Mucosa of gallbladder (tissue), 1 donor: ENCODE results near the gene BBS12. TPM values are rescaled to one million over a fixed set of nuclear protein-coding genes. Genes with fewer than 3 reads are reported as not detected.
"Not testable (repeated sequence)": the region's sequence is repeated elsewhere in the genome, so short reads cannot be mapped to it uniquely, and the experiment has no call there.

Experiments used
- DNase-seq: peaks from one replicate; pipeline ENCODE4 v3.0.0-alpha.2; 2020; ENCODE audit warnings: low spot score
- total RNA-seq: library from RNA; stranded (reverse); gene quantifications from one replicate; pipeline ENCODE4 v1.2.1, GENCODE V29; 2021
- donor health status: DM: no; HTN: no; CAD: no.

Gene BBS12
- total RNA-seq, 1 donor from 2014 or later = 4.1 TPM

DNA sequence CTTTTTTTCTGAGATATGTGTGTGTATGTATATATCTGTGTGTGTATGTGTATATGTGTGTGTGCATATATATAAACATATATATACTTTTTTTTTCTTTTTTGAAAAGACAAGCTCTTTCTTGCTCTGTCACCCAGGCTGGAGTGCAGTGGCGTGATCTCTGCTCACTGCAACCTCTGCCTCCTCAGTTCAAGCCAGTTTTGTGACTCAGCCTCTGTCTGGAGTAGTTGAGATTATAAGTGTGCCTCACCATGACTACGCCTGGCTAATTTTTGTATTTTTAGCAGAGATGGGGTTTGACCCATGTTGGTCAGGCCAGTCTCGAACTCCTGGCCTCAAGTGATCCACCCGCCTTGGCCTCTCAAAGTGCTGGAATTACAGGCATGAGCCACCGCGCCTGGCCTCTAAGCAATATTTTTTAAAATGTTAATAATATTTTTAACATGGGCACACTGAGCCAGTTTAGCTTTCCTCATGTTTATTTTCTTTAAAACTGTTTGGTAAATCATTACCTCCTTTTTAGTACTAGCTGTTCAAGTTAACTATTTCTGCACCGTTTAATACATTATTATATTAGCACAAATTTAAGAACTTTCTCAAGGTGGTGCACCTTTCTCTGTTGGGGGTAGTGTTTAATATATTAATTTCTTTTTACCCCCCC is 33.3 kb downstream of the BBS12 start:
- no peak for DNase-seq

DNA sequence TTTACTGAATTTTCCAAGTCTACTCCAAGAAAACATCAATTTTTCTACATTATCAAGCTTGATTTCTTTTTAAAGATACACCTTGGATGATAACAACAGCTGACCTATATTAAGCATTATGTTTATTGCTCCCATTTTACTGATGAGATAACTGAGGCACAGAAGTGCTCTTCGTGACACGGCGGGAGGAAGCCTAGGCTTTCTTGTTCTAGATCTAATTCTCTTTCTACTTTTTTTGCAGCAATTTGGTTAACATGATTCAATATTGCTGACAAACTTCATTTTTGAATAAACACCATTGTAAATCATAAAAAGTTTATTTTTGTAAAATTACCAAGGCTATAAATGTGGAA is 33.8 kb downstream of the BBS12 start:
- DNase-seq = no peak

DNA sequence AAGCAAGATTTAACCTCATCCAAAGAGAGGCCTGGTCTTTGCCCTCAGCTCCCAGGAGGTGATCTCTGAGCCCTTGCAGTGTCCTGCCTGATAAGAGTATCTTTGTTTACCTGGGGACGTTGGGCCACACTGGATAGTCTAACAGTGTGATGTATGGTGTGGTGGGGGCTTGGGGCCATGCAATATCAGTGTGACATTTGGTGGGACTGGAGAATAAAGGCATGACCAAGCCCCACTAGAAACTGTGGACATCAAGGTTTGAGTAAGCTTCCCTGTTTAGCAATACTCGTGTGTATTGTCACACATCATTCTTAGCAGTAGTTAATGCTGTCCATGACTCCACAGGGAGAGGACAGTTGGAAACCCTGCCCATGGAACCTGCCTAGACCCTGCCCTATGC is 34.4 kb downstream of the BBS12 start:
- no peak for DNase-seq

DNA sequence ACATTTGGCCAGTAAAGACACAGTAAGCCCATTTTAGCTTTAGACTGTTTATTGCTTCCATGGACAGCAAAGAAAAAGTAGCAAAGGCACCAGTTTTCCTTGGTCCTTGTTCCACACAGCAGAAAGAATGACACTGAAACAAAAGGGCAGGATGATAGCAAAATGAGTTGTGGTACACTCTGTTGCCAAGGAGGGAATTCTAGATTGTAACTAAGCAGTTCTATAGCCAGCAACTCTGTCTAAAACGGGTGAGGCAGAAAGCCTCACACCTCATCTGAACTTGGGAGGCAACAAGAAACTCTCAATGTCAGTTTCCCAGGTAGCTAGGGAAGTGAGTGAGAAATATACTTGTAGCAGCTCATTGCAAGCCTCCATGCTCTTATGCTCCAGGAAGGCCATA is 39.2 kb downstream of the BBS12 start:
- DNase-seq = no peak

DNA sequence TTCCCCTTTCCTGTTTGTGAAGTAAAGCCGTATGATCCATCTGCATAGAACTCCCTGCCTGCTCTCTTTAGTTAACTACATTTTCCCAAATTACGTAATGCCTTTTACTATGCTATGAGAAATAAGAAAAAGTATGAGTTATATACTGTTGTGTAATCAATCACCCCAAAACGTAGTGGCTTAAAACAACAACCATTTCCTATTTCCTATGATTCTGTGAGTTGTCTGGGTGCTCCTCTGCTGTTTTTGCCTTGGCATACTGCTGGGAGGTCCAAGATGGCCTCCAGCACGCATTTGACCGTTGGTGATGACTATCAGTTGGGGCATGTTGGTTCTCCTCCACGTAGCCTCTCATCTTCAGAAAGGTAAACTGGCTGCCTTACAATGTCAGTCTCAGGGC is 39.8 kb downstream of the BBS12 start:
- no peak for DNase-seq

DNA sequence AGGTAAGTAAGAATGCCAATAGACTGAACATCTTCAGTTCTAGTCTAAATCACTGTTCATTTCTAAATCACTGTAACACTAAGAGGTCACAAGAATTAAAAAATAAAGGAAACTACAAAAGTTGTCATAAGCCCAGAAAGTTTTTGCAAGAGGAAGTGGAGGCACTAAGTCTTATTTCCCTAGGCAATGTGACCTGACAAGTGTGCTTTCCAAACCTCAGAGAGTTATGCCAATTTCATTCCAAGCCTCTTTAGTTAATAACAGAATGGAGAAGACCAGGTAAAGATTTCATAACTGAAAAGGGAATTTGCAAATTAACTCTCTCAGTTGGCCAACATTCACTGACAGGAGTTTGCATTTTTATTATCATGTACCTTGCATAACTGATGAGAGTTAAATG is 40.5 kb downstream of the BBS12 start:
- no peak for DNase-seq

DNA sequence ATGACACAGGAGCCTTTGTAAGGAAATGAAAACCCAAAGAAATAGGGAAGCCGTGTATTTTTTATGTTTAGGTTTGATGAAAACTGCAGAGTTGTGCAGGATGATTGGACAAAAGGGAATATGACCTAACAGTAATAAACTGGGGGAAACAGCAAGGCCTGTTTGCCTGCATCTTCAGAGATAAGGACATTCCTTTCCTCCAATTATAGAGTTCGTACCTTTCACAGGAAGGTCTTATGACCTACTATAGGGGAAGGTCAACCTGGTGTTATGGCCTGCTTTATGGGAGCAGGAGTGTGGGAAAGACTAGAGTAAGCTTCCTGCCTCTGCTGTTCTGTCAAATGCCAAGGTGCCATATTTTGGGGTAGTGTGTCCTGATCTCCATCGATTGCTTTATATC is 42.5 kb downstream of the BBS12 start:
- DNase-seq = no peak

DNA sequence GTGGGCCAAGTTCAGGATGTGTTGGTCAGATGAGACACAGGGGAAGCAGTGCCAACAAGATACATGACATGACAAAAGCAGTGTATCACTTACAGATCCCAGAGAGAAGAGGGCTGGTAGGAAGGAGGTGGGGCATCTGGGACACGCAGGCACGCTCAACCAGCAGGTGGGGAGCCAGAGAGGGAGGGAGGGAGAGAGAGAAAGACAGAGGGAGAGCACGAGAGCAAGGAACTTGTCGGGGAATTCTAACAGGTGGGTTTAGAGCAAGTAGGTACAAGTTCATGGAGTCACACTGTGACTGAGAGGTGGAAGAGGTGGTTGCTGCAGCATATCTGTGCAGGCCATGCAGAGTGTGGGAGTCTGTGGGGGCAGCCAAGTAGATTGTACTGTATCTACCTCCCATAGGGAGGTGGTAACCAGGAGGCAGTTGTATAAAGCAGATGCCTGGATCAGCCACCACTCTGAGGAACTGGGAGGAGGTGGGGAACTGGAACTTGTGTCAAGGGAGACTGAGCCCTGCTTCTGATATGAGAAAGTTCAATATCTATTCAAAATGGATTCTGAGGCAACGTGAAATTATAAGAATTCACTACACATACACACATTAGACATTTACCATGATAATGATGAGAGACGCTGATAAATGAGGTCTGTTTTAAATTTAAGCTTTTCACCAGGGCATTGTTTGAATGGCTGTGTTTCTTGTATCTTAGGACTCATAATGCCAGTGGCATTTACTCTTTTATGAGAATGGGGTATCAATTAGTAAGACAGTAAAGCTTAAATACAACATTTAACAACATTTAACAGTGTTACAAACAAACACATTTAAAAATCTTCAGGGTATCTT is 43.7 kb downstream of the BBS12 start:
- no peak for DNase-seq

DNA sequence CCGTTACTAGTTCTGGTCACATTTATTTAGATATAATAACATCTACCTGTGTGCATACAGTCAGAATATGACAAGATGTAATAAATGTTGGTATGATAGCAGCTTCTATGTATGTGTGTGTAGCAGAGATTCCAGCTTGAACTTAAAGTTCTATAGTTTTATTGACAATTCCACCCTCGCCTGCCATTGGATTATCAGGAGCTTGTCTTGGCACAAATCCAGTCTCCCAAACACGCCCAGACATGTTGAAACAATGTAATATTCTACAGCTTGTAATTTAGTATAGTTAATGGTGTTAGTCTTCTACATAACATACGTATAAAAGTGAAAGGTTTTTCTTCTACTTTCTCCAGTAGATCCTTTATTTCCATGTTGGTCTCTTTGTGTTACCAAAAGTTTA is 44.4 kb downstream of the BBS12 start:
- no peak for DNase-seq

DNA sequence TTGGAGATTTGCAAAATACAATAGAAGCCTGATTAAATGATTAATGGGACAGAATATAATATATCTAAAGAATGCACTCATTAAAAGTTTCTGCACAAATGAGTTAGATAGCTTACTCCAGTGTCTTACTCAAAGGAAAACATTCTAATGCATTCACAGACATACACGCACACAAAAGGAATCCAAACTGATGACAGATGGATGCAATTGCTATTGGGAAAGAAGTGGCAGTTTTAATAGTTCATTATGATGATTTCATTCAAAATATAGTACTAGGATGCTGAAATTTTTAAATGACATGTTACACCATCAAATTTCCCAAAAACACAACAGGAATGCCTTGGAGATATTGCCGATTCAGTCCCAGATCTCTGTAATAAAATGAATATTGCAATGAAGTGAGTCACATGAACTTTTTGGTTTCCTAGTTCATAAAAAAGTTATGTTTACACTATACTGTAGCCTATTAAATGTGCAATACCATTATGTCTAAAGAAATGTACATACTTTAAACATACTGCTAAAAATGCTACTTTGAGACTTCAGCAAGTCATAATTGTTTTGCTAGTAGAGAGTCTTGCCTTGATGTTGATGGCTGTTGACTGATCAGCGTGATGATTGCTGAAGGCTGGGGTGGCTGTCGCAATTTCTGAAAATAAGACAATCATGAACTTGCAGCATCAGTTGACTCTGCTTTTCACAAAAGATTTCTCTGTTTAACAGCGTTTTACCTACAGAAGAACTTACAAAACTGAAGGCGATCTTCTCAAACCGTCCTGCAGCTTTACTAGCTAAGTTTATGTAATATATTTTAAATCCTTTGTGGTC is 45.6 kb downstream of the BBS12 start:
- no peak for DNase-seq

DNA sequence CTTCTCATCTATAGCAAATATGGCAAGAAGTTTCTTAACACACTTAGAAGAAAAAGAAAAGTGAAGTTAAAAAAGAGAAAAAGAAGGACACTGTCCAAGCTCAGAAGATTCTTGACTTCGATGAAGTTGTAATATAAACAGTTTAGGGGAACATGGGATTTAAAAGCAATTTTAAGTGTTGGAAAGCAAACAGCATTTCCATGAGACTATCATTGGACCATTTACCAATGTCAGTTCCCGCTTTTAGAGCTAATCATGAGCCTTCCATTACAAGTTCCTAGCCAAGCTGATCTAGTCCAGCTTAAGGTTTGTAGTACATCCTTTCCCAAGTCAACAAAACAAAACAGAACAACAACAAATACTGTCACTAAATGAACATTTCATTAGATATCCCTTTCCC is 49.0 kb downstream of the BBS12 start:
- DNase-seq = no peak

DNA sequence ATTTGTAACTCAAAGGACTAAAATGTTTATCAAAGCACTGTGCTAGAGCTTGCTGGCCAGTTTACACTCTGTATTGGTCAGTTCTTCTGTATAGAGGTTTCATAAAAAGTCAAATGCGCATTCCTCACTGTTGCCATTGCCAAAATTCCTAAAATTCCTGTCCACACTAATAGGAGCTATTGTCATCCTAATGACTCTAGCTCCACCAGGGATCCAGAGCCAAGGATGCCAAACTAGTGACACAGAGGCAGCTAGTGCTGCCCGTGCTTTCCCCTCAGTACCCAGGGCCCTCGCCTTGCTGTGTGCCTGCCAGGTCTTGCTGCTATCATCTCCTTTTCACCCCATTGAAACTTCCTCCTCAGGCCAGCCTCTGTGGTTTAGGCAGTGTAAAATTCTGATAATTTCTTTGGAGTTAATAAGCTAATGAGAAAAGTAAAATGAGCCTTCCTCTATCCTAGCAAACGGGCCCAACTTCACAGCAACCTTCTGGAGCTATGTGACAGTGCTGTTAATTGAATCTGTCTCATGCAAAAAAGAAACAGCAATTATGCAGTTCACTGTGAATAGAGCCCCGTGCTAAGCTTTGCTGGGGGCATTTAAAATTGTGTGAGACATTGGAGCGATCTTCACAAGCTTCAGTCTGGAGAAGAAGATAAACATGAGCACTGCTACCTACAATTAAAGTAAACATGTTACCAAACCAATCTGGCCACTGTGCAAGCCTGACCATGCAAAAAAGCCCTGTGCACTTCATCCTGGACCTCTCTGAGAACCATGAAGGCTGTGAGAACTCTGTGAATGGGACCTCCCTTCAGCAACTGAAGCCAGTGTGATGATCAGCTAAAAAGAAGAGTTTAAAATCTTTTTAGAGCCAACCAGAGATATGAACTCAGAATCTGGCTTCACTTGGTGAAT is 51.1 kb downstream of the BBS12 start:
- DNase-seq = peak; percentile 26

DNA sequence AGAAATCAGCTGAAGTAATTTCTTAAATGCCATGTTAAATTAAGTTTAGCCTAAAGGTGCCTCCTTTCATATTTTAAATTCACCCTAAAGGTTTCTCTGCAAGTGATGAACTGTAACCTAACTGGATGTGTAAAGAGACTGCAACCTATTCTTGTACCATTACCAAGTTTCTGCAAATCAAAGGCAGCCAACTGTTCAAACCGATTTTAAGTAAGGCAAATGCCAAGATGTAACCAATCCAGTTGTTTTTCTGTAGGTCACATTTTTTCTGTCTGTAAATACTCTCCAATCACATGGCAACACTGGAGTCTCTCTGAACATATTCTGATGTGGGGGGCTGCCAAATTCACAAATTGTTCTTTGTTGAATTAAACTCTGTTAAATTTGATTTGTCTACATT is 51.8 kb downstream of the BBS12 start:
- no peak for DNase-seq

DNA sequence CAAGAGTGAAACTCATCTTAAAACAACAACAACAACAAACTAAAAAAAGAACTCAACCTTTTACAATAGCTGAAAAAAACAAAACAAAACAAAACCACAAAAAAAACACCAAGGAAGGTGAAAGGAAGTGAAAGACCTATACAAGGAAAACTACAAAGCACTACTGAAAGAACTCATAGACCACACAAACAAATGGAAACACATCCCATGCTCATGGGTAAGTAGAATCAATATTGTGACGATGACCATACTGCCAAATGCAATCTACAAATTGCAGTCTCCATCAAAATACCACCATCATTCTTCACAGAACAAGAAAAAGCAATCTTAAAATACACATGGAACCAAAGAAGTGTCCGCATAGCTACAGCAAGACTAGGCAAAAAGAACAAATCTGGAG is 52.6 kb downstream of the BBS12 start:
- DNase-seq = no peak

DNA sequence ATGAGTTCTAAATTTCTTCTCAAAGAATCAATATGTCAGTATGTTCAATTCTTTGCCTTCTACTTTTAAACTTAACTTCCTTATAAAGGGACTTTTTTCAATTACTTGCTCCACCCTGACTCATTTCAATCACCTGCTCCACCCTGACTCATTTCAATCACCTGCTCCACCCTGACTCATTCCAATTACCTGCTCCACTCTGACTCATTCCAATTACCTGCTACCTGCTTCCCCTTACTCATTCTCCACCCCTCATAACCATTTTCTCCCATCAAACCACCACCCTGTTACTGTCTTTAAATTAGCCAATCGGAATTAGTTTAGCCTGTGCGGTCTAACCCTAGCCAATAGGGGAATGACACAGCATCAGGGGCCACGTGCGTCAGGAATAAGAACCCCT is 53.8 kb downstream of the BBS12 start:
- DNase-seq = not testable (repeated sequence)

DNA sequence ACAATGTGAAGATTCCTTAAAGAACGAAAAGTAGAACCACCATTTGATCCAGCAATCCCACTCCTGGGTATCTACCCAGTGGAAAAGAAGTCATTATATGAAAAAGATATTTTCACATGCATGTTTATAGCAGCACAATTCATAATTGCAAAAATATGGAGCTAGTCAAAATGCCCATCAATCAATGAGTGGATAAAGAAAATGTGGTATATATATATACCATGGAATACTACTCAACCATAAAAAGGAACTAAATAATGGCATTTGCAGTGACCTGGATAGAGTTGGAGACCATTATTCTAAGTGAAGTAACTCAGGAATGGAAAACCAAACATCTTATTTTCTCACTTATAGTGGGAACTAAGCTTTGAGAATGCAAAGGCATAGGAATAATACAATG is 54.4 kb downstream of the BBS12 start:
- not testable (repeated sequence) for DNase-seq

DNA sequence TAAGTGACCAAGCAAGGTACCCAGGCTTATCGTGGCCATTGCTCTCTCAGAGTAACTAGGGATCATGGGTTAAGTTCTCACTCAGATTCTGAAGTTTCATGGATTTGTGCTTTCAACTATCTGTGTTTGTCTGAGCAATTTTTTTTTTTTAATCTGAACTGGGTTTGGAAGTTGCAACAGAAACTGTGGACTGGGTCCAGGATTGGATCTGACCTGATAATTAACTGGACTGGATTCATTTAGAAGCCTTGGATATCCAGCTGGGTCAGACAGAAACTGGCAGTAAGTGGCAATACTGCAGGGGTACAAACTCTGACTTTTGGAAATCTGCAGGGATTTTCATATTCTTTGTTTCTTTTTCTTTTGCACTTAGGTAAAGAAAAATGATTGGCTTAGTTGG is 55.4 kb downstream of the BBS12 start:
- no peak for DNase-seq

DNA sequence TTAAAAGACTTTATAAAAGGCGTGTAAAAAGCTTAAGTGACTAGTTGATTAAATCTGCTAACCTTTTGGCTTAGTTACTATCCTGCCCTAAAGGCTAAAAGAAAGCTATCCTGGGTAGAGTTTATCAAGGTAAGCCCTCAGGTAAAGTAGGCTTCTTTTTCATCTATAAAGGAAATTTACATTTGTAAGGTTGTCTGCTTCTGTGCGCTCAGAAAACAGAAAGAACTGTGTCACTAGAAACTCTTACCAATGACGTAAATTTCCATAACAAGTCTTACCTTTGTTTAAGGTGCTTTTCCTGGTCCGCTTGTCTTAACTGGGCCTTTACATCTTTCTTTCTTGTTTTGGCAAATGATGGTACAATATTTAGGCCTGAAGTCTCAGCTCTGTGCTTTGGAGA is 56.4 kb downstream of the BBS12 start:
- no peak for DNase-seq

DNA sequence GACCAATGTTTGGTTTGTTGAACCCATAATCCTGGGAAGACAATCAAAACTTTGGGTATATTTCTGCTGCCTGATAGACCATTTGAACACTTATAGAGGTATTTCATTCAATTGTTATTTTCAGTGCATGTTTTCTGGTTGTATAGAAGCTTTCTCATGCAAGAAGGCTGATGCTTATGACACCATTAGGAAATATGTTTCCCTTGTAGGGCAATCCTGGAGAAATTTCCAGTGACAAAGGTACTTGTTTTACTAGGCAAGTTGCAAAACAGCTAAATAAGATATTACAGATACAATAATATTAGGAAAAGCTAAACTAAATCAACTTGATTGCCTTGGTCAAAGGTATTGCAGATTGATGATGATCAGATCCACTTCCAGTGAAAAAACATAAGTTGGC is 61.3 kb downstream of the BBS12 start:
- no peak for DNase-seq
